GM18519 (cell line): ENCODE data around the gene ZZZ3.
"Not testable (repeated sequence)": the region's sequence is repeated elsewhere in the genome, so short reads cannot be mapped to it uniquely, and the experiment has no call there.

Experiments used
- ATAC-seq: cut with Tn5 transposase; IDR thresholded peaks from one replicate; pipeline ENCODE4 v1.9.1; 2021; ENCODE audit warnings: mild to moderate bottlenecking, moderate library complexity; ENCODE audit not compliant: unreplicated experiment, low FRiP score

Gene ZZZ3

DNA sequence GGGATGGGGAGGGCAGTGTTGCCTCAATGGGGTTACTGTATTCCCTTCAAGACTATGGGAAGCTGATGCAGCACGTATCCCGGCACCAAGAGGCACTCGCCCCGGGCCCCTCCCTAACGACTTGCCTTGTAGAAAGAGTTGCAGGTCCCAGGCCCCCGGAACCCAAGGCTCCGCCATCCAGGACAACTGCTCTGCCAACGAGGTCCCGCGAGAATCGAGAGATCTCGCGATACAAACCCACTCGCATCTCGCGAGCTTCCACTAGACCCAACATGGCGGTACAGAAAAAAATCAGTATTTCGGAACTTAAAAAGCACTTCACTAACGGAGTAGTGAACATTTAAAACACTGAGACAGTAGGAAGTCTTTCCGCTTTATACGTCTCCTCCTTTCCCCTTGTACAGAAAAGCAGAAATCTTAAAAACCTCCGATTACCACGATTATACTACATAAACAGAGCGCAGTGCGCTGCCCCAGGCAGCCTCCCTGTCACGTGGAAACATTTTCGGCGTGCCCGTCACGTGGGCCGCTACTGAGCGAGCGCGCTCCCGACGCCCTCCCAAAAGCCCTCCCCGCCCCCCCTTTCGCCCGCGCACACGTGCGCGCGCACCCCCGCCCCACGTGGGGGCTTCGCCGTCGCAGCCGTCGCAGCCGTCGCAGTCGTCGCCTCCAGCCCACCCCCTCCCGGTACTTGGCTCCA, at the start of gene ZZZ3:
TSS of gene ZZZ3 (minus strand) at position 199 of the 700 bp plus-strand sequence. CDS start 49,304 bp downstream, outside the sequence.
- peak; percentile 64 for ATAC-seq

DNA sequence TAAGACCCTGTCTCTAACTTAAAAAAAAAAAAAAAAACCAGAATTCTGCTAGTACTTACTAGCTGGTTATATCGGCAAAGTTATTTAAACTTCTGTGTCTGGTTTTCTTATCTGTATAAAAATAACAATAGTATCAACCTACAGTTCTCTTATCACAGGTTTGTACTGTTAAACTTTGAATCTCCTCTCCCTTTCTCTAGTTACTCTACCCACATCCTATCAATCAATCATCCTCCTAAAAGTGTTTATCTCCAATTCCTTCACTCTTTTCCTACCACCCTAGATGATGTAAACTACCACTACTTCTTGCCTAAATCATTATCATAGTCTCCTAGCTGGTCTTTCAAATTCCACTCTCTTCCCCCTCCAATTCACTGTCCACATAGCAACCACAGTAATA, 49.6 kb upstream of the ZZZ3 start:
- no peak for ATAC-seq

DNA sequence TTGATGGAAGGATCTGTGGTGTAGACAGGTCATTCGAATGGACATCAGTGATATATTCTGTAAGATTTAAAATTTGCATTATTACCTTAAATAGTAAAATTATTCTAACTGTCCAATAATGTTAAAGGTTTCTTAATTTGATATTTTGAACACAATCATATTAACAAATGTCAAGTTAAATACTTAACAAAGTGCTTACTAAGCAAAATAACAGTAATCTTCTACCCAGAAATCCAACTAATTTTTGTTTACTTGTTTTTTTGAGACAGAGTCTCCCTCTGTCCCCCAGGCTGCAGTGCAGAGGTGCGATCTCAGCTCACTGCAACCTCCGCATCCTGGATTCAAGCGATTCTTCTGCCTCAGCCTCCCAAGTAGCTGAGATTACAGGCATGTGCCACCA, 43.2 kb upstream of the ZZZ3 start:
- no peak for ATAC-seq

DNA sequence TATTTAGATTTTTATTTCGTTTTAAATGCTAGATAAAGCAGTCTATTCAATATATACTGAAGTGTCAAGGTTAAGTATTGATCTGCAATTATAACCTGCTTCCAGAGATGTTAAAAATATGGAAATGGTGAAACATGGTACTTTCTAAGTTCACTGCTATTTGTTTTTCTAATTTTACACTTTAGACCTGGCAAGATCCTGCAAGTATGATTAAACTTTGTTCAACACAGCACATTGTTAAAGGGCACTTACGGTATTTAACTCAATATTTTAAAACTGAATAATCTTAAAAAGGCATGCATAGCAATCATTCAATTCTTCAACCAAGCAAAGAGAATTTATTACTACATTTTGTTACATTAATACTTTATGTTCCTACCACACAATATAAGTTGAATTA, 35.7 kb upstream of the ZZZ3 start:
- no peak for ATAC-seq

DNA sequence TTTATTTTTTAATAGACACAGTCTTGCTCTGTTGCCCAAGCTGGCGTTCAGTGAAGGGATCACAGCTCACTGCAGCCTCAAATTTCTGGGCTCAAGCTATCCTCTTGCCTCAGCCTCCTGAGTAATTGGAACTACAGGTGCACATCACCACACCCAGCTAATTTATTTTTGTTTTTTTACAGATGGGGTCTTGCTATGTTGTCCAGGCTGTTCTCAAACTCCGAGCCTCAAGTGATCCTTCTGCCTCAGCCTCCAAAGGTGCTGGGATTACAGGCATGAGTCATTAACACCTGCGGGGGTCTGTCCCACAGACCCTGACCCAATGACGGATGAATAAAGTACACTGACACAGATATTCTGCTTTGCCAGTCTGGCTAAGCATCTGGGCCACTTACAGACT, 33.6 kb upstream of the ZZZ3 start:
- ATAC-seq = no peak

DNA sequence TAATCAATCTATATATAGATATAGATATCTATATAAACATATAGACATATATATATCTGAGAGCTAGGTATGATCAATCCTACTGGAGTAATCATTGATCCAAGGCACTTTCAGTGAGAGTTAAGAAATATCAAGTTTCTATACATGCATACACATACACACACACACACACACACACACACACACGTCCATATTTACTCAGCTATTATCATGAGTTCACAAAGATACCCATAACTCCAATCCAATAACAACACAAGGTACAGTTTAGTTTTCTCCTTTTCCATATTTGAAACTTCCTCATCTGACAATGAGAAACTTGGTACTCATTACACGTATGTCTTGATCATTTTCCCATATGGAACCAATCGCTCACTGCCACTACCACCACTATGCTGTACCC, 27.3 kb upstream of the ZZZ3 start:
- no peak for ATAC-seq

DNA sequence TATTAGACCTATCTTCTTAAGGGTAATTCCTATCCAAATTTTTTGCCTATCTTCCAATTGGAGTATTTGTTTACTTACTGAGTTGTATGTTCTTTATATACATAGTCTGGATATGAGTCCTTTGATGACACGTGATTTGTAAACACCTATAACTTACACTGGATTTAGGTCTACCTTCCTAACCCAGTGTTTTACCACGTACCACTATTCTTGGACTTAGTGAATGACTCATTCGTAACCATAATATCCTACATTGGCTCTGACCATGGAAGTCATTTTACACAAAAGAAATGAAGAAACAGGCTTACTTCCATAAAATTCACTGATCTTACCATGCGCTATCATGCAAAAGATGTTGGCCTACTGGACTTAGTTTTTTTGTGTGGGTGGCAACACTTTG, 23.9 kb upstream of the ZZZ3 start:
- ATAC-seq = no peak

DNA sequence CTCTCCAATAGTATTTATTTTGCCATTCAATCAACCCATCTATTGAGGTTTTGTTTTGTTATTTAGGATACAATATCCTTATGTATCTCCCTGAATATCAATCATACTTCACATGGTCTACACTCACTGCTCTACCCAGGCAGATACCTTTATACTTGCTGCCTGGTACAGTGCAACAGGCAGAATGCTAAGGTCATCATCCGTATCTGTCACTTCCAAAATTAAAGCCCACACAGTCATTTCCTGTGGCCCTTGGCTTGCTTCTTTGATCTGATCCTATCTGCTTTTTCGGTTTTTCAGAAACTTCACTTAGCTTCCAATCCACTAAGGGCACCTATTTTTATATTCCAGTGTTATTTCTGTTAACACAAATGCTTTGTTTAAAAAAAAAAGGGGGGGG, 22.3 kb upstream of the ZZZ3 start:
- ATAC-seq = no peak

DNA sequence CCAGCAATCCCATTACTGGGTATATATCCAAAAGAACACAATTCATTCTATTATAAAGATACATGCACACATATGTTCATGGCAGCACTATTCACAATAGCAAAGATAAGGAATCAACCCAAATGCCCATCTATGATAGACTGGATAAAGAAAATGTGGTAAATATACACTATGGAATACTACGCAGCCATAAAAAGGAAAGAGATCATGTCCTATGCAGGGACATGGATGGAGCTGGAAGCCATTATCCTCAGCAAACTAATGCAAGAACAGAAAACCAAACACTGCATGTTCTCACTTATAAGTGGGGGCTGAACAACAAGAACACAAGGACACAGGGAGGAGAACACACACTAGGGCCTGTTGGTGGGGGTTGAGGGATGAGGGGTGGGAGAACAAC, 17.2 kb upstream of the ZZZ3 start:
- ATAC-seq = not testable (repeated sequence)

DNA sequence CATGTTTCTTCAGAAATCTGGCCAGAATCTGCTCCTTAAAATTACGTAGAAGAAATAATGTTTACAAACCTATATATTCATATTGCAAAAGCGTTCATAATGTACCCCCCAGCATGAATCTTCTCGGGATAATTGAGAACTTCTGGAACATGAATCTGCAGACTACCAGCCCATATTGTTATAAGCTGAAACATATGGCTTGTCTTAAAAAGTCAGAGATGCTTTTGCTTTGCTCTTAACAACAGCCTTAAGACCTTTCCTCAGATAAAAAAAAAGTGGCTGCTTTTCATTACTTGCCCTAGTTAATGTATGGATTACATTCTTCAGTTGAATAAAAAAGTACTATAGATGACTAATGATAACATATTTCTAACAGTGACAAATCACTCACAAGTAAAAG, 15.0 kb upstream of the ZZZ3 start:
- ATAC-seq = no peak

DNA sequence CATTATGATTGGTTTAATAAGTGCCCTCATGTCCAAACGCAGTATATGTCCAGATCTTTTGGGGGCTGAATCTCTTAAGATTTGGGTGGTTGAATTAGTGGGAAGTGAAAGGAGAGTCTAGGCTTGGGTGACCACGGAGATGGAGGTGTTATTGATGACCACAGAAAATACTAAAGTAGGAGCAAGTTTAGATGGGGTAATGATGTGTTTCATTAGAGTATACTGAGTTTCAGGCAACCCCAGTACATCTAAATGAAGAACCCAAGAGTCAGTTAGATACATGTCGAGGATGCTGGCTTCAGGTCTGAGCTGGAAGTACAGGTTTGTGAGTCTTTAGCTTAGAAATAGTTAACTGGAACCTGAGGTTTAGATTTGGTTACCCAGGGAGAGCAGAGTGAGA, 6.5 kb upstream of the ZZZ3 start:
- ATAC-seq = no peak

DNA sequence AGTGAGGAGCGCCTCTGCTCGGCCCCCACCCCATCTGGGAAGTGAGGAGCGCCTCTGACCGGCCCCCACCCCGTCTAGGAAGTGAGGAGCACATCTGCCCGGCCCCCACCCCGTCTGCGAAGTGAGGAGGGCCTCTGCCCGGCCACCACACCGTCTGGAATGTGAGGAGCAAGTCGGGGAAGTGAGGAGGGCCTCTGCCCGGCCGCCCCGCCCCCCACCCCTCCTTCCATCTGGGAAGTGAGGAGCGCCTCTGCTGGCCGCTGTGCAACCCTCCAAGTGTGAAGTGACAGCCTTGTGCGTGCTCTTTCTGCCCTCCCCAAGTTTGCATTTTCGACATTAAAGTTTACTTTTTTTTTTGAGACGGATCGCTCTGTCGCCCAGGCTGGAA, 5.1 kb upstream of the ZZZ3 start:
- no peak for ATAC-seq

DNA sequence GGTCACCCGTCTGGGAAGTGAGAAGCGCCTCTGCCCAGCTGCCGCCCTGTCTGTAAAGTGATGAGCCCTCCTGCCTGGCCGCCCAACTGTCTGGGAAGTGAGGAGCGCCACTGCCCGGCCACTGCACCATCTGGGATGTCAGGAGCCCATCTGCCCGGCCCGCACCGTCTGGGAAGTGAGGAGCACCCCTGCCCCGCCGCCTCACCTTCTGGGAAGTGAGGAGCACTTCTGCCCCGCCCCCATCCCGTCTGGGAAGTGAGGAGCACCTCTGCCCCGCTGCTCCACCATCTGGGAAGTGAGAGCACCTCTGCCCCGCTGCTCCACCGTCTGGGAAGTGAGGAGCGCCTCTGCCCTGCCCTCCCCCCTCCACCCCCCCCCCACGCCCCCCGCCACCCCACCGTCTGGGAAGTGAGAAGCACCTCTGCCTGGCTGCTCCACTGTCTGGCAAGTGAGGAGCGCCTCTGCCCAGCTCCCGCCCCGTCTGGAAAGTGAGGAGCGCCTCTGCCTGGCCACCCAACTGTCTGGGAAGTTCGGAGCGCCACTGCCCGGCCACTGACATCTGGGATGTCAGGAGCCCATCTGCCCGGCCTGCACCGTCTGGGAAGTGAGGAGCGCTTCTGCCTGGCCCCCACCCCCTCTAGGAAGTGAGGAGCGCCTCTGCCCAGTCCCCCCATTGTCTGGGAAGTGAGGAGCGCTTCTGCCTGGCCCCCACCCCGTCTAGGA, 4.5 kb upstream of the ZZZ3 start:
- no peak for ATAC-seq

DNA sequence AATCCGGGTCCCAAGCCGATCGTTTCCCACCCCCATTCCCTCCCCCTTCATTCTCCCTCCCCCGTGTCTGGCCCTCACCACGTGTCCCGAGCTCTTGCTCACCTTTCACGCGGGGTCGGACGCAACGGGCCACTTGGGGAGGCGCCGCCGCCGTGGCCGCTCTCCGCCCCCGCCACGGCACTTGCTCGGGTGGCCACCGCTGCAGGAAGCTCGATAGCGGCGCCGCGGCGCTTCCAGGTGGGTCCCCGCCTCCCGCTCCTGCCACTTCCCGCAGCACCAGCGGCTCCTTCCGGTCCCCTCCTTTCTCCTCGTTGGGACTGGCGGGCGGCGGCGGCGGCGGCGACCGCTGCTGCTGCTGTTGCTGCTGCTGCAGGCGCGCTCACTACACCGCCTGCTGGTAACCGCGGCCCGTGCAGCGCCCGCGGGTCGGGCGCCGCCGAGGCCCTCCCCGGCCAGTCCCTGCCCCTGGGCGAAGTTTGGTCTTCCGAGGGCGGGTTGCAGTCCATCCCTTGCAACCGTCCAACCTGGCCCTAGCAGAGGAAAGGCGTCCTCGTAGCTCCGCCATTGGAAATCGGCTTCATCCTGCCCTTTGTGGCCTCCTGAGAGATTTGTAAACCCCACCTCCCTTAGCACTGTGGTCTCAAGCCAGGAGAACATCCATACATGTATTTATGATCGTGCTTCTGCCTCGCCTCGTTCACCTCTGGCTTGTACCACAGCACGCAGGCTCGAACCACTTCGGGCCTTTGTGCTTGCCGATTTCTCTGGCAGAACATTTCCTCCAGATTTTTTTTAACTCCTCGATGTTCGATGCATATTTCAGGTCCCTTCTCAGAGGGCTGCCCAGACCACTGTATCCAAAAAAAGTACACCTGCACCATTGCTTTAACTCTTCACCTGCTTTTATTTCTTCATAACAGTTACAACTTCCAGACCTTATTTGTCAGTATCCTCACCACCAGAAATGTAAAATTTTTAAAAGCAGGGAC, 996 bp upstream of the ZZZ3 start:
- peak; percentile 74 for ATAC-seq

DNA sequence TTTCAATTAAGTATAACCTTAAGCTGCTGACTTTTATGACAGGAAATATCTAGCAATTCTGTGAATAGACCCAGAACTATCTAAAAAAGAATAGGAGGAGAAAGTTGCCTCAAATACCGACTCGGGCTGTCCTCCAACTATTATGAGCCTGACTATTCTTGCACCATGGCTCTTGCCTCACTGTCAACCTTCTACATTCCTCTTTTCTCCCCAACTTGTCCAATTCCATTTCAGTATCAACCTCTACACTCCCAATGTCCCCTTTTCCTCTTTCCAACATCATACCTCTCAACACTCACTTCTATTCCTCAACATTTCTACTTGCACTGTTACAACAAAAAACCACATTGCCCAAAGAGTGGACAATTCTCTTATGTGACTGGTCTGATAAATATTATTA, 2.3 kb downstream of the ZZZ3 start:
- no peak for ATAC-seq

DNA sequence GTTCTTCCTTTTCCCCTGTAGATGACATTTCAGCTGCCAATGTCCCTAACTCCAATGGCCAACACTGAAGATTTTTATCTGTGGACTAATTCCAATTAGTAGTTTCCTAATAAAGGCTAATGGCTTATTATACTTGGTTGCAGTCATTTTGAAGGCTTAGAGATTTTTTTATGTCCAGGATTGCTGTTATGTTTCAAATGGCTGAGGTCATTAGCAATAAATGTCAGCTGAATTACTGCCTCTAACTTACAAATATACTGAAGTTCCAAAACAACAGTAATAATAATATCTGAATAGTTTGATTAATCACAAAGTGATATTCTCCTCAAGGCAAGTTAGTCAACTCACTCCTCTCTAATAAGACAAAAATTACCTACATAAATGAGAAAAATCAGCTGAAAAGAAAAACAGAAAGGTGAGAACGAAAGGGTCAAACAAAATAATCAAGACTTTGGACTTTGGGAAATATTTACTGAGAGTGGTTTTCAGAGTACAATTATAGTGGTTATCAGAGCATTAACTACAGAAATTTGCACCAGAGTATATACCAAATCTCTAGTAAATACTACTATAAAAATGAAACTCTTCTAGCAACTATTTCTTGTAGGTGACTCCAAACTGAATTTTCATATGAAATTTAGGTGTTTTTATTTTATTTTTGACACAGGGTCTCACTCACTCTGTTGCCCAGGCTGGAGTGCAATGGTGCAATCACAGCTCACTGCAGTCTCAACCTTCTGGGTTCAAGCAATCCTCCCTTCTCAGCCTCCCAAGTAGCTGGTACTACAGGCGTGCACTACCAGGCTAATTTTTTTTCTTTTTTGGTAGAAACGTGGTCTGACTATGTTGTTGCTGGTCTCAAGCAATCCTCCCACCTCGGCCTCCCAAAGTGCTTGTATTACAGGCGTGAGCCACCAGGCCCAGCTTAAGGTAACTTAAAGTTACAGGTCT, 3.5 kb downstream of the ZZZ3 start:
- ATAC-seq = no peak

DNA sequence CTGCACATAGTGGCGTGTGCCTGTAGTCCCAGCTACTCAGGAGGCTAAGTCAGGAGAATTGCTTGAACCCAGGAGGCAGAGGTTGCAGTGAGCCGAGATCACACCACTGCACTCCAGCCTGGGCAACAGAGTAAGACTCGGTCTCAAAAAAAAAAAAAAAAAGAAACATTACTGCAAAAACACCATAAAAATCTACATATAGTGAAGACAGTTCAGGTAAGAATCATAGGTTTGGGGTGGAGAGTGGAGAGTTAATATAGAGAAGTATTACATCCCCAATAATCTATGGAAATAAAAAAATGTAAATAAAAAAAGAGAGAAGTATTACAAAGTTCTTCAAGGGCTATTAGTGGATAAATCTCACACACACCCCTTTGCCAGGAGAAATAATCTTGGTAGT, 7.7 kb downstream of the ZZZ3 start:
- not testable (repeated sequence) for ATAC-seq

DNA sequence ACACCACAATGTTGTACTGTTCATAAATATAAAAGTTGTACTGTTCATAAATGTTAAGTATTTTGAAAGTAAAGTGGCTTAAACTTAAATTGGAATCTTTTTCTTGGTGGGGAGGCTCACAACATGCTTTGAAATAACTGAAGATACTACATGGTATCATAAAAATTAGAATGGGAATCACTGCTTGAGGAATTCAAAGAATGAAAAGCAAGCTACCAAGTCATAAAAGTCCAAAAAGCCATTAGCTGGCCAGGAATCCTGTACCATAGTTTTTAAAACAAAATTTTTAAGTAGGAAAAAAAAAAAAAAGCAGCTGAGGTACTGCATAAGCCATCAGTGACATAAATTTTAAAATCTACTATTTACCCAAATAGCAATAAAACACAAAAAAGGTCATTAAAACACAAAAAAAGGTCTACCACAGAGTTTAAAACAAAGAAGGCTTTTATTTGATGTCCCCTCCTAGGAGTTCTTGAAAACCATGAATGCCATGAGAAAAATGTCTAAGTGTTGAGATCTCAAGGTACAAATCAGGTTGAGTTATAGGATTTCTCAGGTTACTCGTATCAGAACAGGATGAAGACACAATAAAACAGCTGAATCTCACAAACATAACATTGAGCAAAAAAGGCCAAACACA, 8.6 kb downstream of the ZZZ3 start:
- ATAC-seq = no peak

DNA sequence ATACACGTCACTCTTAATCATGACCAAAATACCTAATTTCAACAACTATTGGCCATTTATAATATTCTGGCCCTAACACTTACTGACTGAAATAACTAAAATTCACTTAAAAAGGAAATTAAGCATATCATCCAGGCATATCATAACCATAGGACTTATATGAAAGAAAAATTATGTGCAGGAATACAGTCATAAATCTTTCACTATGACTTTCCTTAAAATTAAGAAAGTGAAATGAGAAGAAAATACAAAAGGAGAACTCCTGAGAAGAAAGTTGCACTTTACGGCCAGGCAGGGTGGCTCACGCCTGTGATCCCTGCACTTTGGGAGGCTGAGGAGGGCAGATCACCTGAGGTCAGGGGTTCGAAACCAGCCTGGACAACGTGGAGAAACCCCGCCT, 9.4 kb downstream of the ZZZ3 start:
- no peak for ATAC-seq

DNA sequence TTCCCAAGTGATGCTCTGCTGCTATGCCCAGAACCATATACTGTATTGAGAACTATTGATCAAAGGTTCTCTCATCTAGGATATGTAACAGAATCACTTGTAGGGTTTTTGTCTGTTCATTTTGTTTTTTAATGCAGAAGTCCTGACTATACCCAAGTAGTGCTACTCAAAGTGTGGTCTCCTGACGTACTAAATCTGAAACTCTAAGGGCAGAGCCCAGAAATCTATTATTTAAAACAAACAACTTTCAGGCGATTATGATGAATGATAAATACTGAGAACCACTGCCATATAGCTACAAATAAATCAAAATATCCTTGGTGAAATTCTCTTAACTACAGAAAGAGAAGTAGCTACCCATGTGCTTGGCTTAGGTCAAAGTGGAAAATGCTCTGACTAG, 10.1 kb downstream of the ZZZ3 start:
- ATAC-seq = no peak
